ENCODE measurements around the gene RBFOX1. TPM values are rescaled to one million over a fixed set of nuclear protein-coding genes. Genes with fewer than 3 reads are reported as not detected.

Gene RBFOX1
- total RNA-seq, 1 experiment from 2014 or later: not detected

DNA sequence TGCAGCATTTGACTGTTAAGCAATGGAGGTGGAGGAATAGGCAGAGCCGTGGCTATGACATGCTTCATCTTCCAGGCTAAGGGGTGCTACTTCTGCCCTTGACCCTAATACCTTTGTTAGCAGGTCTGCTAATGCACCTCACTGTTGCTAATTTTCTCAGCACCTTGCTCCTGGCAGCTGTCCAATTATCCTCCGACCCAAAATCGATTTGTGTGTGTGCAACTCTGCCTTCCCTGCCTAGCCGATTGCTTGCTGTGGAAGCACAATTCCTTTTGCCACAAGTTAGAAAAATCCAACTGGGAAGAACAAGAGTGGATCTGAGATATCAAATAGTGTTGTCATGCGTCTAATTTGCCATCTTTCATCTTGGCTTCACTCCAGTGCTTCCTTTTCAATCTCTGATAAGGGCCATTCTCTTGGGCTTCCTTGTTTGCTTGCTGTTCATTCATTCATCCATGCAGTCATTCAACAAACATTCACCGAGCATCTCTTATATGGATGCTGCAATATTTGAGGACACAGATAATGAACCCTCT, 422.8 kb downstream of the RBFOX1 start:
- no peaks in the 10 kb centered on the region for H3K27me3 ChIP-seq
- no peak for DNase-seq
- no peaks in the 10 kb centered on the region for H3K36me3 ChIP-seq
- H3K9me3 ChIP-seq: no peaks in the 10 kb centered on the region
- no peak overlapping the region for H3K4me3 ChIP-seq
